ENCODE data around the gene CPNE4.

The CPNE4 gene

DNA sequence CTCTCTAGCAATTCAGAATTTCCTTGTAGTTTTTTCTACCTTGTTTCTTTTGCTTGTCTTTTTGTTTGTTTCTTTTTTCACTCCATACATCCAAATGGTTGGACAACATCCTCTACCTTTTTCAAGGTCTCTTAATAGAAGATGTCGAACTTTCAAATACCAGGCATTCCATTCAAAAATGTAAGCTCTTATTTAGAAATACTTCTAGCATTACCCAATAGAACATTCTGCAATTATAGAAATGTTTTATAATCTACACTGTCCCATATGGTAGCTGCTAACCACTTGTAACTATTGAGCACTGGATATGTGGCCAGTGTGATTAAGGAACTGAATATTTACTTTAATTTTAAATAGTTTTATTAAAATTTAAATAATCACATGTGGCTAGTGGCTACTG lies 335.8 kb downstream of the CPNE4 start:
- DNase-seq (ENCODE audit: low read depth): no peak

DNA sequence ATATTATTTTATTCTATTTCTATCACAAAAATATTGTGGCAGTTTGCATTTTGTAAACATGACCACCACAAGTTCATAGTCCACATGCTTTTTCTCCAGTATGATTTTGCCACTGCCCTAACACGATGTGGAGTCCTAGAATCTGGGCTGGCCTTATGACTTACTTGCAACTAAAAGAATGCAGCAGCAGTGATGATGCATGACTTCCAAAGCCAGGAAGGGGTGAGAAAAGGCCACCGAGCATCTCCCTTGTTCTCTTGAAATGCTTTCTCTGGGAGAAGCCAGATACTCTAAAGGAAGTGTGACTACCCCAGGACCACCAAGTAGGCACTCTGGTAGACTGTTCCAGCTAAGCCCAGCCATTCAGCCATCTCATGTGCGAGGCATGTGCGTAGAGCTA lies 340.4 kb downstream of the CPNE4 start:
- DNase-seq (ENCODE audit: low read depth): no peak

DNA sequence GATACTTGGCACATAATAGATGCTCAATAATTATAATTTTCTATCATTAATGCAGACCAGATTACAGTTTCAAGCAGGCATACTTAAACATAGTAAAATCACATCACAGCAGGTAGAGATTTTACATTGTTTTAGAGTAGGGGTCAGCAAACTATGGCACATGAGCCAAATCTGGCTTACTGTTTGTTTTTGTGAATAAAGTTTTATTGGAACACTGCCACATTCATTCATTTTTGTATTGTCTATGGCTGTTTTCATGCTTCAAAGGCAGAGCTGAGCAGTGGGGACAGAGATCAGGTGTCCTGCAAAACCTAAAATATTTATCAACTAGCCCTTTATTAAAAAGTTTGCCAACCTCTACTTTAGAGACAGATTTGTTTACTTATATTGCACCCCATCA lies 342.5 kb downstream of the CPNE4 start:
- DNase-seq (ENCODE audit: low read depth): no peak

- no peak for DNase-seq (ENCODE audit: low read depth)
Observed at GRCh38 chr3:131690800-131691199, 344.0 kb downstream of the CPNE4 start.

DNA sequence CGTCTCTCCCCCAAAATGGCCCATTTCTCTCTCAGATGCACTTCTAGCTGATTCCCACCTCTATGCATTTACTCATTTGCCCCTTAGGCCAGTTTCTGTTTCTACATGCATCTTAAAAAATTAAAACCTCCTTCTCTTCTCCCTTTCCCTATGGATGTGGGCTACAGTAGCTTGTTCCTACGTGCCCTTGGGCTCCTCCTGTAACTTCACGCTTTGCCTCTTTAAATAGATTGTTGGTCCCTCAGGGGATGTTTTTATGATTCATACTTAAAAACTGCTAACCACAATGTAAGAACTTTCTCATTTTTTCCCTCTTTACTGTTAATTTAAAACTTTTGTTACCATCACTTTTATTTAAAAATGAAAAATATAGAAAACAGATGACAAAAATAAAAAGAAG lies 346.4 kb downstream of the CPNE4 start:
- no peak for DNase-seq (ENCODE audit: low read depth)

GRCh38 chr3:131669600-131669999 lies 365.2 kb downstream of the CPNE4 start:
- DNase-seq (ENCODE audit: low read depth): no peak

GRCh38 chr3:131658771-131659170 lies 376.0 kb downstream of the CPNE4 start:
- no peak for DNase-seq (ENCODE audit: low read depth)

- no peak for DNase-seq (ENCODE audit: low read depth)
Observed at GRCh38 chr3:131658115-131658514, 376.7 kb downstream of the CPNE4 start.

DNA sequence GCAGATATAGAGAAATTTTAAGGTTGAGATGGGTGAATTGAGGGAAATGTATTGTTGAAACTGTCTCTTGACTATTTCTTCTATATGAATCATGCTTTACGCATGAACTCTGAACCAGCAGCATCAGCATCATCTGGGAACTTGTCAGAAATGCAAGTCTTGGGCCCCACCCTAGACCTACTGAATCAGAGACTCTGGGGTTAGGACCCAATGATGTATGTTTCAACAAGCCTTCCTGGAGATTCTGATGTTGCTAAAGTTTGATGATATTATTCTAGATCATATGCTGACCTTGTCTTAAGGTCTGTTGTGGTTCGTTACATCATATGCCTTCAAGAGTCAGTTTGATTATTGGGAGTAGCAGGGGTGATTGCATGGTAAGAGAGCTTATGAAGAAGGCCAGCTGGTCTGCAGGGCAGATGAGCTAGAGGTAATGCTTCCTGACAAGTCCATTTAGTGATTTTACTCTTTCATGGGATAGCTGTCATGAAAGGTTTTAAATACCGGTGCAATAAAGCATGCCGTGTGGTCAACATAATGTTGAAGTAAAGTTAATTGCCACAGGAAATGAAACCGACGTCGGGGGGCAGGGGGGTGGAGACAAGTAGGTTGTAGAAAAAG lies 379.6 kb downstream of the CPNE4 start:
- DNase-seq (ENCODE audit: low read depth): no peak

DNA sequence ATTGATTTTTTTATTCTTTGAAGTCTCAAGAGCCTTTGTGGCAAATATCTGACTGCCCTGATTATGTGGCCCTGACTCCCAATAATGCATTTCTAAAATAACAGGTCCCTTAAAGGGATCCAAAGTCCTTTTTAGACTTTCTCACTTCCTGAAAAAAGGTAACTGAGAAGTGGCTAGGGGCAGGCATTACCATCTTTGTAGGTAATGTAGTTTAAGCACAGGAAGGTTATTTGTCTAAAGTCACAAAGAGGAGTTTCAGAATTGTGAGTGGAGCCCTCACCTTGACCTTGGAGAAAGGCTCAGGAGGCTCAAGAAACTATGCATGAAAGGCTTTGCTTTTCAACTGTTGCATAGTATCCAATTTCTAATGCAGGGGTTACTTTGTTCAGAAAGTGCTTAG lies 389.2 kb downstream of the CPNE4 start:
- DNase-seq (ENCODE audit: low read depth): no peak

- no peak for DNase-seq (ENCODE audit: low read depth)
Observed at GRCh38 chr3:131636266-131636775, 398.5 kb downstream of the CPNE4 start.

GRCh38 chr3:131630807-131631206 lies 404.0 kb downstream of the CPNE4 start:
- no peak for DNase-seq (ENCODE audit: low read depth)

DNA sequence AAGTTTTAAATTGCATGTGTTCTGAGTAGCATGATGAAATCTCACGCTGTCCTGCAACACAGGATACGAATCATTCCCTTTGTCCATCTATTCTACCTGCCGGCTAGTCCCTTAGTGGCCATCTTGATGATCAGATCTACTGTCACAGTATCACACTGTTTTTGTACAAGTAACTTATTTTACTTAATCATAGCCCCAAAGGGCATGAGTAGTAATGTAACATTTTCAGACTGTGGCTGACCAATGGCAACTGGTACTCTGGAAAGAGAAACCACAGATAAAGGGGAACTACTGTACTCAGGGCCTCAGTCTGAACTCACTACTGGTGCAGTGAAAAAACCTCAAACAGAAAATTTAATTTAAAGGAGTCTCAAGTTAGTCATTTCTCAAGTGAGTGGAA lies 404.7 kb downstream of the CPNE4 start:
- DNase-seq (ENCODE audit: low read depth): no peak

DNA sequence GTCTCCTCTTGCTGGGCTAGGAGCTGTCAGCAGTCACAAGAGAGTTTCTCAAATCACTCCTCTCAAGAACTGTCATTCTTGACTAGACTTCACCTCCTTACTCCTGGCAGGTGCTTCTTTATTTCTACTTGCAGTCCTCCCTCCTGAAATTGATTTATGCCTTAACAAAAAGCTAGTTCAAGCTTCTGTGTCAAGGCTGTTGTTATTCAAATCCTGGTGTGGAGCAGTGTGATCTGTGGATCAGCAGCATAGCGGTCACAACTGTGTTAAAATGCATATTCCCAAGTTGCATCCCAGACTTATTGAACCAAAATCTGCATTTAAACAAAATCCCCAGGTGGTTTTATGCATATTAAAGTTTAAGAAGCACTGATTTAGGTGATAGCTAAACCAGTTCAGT lies 411.4 kb downstream of the CPNE4 start:
- no peak for DNase-seq (ENCODE audit: low read depth)

GRCh38 chr3:131622726-131623125 lies 412.1 kb downstream of the CPNE4 start:
- DNase-seq (ENCODE audit: low read depth): no peak

- no peak for DNase-seq (ENCODE audit: low read depth)
Observed at GRCh38 chr3:131620977-131621376, 413.8 kb downstream of the CPNE4 start.

DNA sequence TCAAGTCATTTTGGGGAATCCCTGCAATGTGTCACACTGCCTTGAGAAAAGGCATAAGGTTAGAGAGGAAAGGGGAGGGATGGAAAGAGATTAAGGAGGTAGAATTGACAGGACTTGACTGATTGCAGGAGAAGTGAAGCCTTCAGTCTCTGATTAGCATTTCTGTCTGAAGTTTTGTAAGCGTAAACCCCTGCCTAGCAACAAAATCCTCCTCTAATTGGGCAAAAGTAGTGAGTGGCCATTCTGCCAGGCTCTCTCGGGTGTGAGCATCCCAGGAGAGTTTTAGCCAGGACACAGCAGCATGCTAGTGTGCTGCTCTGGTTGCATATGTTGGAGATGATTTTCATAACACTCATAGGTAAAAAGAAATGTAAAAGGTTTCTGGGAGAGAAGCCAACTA lies 415.0 kb downstream of the CPNE4 start:
- no peak for DNase-seq (ENCODE audit: low read depth)

GRCh38 chr3:131616719-131617118 lies 418.1 kb downstream of the CPNE4 start:
- no peak for DNase-seq (ENCODE audit: low read depth)

DNA sequence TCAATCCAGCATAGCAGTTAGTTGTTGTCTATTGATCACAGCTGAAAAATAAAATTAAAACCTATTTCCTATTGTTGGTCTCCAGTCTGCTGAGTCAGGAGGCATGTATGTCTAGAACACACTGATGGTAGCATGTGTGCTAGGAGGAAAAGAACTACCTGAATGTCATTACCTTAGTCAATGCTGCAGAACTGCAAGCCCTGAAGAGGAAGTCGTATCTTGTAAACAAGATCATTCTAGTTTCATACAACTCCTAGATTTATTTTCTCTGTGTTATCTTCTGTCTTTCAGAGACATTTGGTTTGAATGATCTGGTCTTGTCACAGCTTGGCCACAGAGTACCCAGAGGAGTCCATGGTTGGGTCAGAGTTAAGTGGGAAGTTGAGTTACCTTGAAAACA lies 422.1 kb downstream of the CPNE4 start:
- no peak for DNase-seq (ENCODE audit: low read depth)

DNA sequence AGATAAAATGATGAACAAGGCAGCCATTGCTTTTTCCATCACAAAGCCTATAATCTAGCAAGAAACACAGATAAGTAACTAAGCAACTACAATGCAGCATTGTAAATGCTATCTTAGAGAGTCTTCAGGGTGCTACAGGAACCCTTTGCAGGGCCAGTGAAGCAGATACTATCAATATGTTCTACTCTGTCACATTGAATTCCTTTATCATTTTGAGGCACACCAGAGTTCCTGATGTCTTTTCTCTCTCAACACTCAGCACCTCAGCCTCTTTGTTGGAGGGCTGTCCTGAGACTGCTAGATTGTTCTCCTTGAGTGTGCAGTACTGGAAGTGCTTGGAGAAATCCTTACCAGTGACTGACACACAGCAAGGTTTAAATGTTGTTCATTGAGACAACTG lies 424.6 kb downstream of the CPNE4 start:
- no peak for DNase-seq (ENCODE audit: low read depth)

GRCh38 chr3:131608741-131609140 lies 426.1 kb downstream of the CPNE4 start:
- DNase-seq (ENCODE audit: low read depth): no peak

GRCh38 chr3:131608296-131608695 lies 426.5 kb downstream of the CPNE4 start:
- DNase-seq (ENCODE audit: low read depth): no peak

GRCh38 chr3:131605916-131606315 lies 428.9 kb downstream of the CPNE4 start:
- DNase-seq (ENCODE audit: low read depth): no peak

- no peak for DNase-seq (ENCODE audit: low read depth)
Observed at GRCh38 chr3:131602011-131602779, 432.6 kb downstream of the CPNE4 start.

Data from CMK (cell line).